Activated CD4-positive, alpha-beta T cell treated with anti-CD3 and anti-CD28 coated beads, Interleukin-10, Interleukin-2, amounts not matched to agents 100 ng/mL and 50 ng/mL, durations not matched to agents 16 hours and 8 hours (primary cell): ENCODE measurements around the gene HLA-DOB.
"Not testable (repeated sequence)": the region's sequence is repeated elsewhere in the genome, so short reads cannot be mapped to it uniquely, and the experiment has no call there.

Source experiments
- DNase-seq: peaks from one replicate; pipeline ENCODE4 v3.0.0-alpha.2; 2020

HLA-DOB gene

DNA sequence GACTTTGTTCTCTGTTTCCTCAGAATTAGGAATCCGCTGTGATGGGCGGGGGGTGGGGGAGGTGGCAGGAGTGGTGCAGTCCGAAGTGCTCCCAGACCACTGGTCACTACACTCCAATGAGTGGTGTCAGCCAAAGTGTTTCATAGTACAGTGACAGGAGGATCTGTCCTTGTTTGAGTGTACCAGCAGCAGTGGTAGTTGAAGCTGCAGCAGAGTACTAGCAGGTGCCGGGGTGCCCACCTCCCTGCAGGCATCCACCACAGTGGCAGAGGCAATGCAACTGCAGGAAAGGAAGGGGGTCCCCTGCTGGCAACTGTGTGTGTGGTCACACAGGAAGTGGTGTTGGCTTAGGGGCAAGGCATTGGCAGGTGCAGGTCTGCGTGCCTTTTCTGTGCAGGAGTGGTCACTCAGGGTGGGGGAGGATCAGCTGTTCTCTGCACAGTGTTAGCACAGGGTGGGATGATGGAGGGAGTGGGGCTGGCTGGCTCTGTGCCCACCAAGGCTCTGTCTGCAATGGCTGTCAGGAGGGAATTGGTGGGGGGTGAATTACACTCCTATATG, 9.7 kb downstream of the HLA-DOB start:
- DNase-seq: no peak

GRCh38 chr6:32805404-32805803, 11.4 kb downstream of the HLA-DOB start:
- not testable (repeated sequence) for DNase-seq

GRCh38 chr6:32803416-32803815, 13.4 kb downstream of the HLA-DOB start:
- DNase-seq: no peak

GRCh38 chr6:32799740-32800139, 17.1 kb downstream of the HLA-DOB start:
- no peak for DNase-seq

DNA sequence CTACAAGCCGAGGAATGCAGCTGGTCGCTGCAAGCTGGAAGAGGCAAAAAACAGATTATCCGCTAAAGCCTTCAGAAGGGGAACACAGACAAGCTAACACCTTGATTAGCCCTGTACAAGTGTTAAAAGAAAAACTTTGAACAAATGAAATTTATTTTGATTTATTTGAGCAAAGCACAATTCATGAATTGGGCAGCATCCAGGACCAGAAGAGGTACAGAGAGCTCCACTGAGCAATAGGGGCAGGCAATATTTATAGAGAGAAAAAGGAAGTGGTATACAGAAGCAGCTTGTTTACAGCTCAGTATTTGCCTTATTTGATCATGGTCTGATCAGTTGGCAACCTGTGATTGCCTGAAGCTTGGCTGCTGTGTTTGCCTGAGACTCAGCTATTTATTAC, 17.6 kb downstream of the HLA-DOB start:
- DNase-seq: no peak

DNA sequence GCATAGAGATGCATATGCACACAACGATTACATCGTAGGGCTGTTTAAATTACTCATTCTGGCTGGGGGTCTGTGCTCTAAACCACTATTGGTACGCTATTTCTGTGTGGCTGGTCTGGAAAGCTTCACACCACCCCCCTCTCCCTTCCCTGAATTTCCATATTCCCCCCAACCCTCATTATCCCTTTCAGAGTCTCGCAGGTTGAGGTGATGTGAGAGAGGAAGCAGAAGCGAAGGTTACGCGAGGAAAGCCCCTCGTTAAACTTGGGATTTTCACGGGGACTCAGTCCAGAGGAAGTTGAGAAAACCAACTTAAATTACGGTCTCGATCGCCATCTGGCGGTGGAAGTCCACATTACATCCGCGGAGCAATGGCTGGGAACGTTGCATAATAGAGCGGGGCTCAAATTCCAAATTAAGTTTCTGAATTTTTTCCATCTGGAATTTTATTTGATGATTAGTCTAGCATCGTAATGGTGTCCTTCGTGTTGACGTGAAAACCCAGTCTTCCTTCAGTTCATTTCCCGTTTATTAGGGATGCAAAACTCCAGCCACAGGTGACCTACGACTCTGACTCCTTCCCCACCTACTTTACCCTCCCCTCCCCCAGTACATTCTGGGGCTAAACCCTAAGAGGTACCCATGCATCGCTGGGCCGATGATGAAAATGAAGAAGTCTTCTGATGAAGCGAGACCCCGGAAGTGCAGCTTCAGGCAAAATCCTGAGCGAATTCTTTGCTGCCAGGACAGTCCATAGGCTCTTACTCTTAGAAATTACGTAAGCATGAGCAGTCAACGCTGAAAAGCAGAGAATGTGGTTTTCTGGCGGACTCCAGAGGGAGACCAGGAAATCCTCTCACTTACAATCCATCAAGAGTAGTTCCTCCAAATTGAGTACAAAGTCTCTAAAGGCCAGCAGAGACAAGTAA, 19.7 kb downstream of the HLA-DOB start:
- peak; percentile 72 for DNase-seq

DNA sequence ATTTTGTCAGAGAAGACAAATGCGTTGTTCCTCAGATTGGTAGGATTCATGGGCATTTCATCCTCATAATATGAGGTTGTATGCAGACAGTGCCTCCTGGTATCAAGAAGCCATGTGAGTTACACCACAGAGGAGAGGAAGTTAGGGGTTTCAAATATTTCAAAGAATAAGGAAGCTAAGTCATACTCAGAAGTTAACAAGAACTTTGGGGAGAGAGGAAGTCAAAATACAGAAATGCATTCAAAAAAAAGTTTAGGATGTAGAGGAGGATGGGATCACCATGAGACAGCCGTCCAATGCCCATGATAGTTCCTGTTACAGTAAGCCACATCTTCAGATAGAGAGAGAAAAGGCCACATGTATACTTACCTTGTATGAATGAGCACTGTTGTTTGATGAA, 22.3 kb downstream of the HLA-DOB start:
- DNase-seq: no peak

- DNase-seq: no peak
Observed at GRCh38 chr6:32792901-32793435, 23.8 kb downstream of the HLA-DOB start.

GRCh38 chr6:32790306-32790705, 26.5 kb downstream of the HLA-DOB start:
- DNase-seq: no peak

DNA sequence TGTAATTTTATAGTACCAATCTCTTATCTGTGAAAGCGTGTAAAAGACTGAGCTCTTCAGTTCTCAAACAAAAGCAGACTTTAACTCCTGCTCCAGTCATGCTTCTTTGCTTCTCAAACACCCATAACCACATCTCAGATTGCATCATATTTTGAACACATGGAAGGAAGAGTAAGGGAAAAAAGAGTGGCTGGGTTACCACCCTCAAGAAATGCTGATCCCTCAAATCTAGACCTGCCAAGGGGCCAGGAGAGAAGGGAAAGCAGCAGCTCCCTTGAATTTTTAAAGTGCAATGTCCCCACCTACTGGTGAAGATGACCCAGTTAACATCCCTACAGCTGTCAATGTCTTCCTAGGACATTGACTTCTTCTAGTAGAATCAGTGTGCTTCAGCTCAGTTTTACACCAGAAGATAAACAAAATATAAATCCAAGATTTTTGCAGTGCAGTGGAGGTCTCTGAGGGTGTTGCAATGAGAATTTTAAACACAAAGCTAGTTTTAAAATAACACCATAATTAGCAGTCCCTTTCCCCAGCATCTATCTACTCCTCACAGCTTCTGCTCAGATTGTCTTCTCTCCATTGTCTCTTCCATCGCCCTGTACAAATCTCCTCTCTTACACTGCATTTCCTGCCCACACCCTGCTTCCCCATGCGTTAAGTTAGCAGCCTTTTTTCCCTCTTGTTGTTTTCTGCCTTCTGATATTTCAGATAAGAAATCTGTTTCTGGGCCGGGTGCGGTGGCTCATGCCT, 30.8 kb downstream of the HLA-DOB start:
- peak; percentile 62 for DNase-seq

GRCh38 chr6:32782923-32783322, 33.9 kb downstream of the HLA-DOB start:
- DNase-seq: not testable (repeated sequence)

DNA sequence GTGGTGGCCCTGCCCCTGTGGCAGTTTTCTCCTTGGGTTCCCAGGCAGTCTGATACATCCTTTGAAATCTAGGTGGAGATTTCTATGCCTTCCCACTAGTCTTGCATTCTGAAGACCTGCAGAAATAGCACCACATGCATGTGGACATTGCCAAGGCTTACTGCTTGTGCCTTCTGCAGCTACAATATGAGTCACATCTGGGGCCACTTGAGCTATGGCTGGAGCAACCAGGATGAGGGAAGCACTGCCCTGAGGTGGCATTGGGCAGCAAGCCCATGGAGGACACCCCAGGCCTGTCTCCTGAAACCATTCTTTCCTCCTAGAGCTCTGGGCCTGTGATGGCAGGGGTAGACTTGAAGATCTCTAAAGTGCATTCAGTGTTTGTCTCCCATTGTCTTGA, 37.8 kb downstream of the HLA-DOB start:
- no peak for DNase-seq

DNA sequence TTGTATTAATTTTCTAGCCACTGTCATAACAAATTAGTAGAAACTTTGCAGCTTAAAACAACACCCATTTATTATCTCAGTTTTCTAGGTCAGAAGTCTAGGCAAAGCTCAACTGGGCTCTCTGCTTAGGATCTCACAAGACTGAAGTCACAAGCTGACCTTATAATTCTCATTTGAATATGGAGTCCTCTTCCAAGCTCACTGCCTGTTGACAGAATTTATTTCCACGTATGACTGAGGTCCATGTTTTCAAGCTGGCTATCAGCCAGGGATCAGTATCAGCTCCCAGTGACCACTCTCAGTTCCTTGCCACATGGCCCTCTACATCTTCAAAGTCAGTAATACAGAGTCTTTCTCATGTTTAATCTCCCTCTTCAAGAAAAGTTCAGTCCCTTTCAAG, 41.7 kb downstream of the HLA-DOB start:
- DNase-seq: no peak

- DNase-seq: no peak
Observed at GRCh38 chr6:32774426-32774825, 42.4 kb downstream of the HLA-DOB start.

- no peak for DNase-seq
Observed at GRCh38 chr6:32772656-32773055, 44.1 kb downstream of the HLA-DOB start.

GRCh38 chr6:32764048-32764447, 52.8 kb downstream of the HLA-DOB start:
- DNase-seq: no peak

GRCh38 chr6:32763421-32763820, 53.4 kb downstream of the HLA-DOB start, which contains the start of gene HLA-DQB2:
HLA-DQB2 (minus strand) TSS chr6:32763532; CDS start chr6:32763470, 62 bp downstream.
- DNase-seq: peak; percentile 17
